H1 (cell line): ENCODE data around the gene SYNDIG1. TPM values are rescaled to one million over a fixed set of nuclear protein-coding genes. Genes with fewer than 3 reads are reported as not detected.

Experiments
- CTCF ChIA-PET: fragments of 300-600 bp; sonication (Branson Sonifier 250); formaldehyde crosslinking; loops from one replicate; lab custom pipeline; 2021; ENCODE audit not compliant: partially characterized antibody; lab: Charles Lee
- POLR2A ChIA-PET: fragments of 300-600 bp; sonication (Branson Sonifier 250); formaldehyde crosslinking; loops from one replicate; lab custom pipeline; 2021; ENCODE audit warnings: inconsistent platforms; ENCODE audit not compliant: partially characterized antibody; lab: Charles Lee
- DNase-seq, 2 experiments: peaks; one replicate each; pipeline versions ENCODE4 v3.0.0 to v3.0.0-alpha.2; 2010 to 2022; ENCODE audit warnings: low spot score in 2 of 2, low read depth in 1 of 2, mixed read lengths in 1 of 2
- FAIRE-seq: peaks from 2 replicates; lab custom pipeline; 2011; peaks lifted over from hg19 to GRCh38; lab: Jason Lieb, UNC
- H2AFZ ChIP-seq: 2 replicates; pipeline ENCODE4 v1.8.1; 2012; ENCODE audit warnings: low read length, inconsistent platforms
- H2AK5ac ChIP-seq: 2 replicates; pipeline ENCODE4 v1.6.1; 2013; ENCODE audit warnings: low read depth, low read length
- H2BK120ac ChIP-seq: replicated peaks from 2 replicates; pipeline ENCODE3; 2013; ENCODE audit warnings: low read depth, low read length, inconsistent platforms
- H2BK12ac ChIP-seq: 2 replicates; pipeline ENCODE4 v1.6.1; 2013; ENCODE audit warnings: low read depth, low read length
- H2BK15ac ChIP-seq: 2 replicates; pipeline ENCODE4 v1.6.1; 2013; ENCODE audit warnings: low read length
- H2BK20ac ChIP-seq: 2 replicates; pipeline ENCODE4 v1.6.1; 2013; ENCODE audit warnings: low read length
- H2BK5ac ChIP-seq: 2 replicates; pipeline ENCODE4 v1.6.1; 2013; ENCODE audit warnings: low read depth, low read length
- H3K14ac ChIP-seq: 2 replicates; pipeline ENCODE4 v1.6.1; 2013; ENCODE audit warnings: inconsistent platforms; ENCODE audit not compliant: insufficient read length
- H3K18ac ChIP-seq: 2 replicates; pipeline ENCODE4 v1.6.1; 2013; ENCODE audit warnings: low read length; ENCODE audit errors: extremely low read depth
- H3K23ac ChIP-seq: 2 replicates; pipeline ENCODE4 v1.6.1; 2013; ENCODE audit warnings: inconsistent platforms; ENCODE audit not compliant: insufficient read length
- H3K23me2 ChIP-seq: 2 replicates; pipeline ENCODE4 v1.6.1; 2013; ENCODE audit warnings: low read depth, low read length
- H3K27ac ChIP-seq: 2 replicates; pipeline ENCODE4 v1.6.1; 2011; ENCODE audit warnings: low read depth, low read length, inconsistent platforms
- H3K27me3 ChIP-seq, 4 experiments: replicated peaks in 1 of 4; 1 replicate in 1 of 4; 2 replicates in 3 of 4; pipeline versions ENCODE4 v1.6.1 to v1.8.1; 2011 to 2013; ENCODE audit warnings: low read length in 3 of 4, mild to moderate bottlenecking in 3 of 4, inconsistent platforms in 2 of 4, mixed read lengths in 2 of 4, moderate library complexity in 1 of 4; ENCODE audit not compliant: control insufficient read depth in 3 of 4, insufficient read depth in 3 of 4; ENCODE audit errors: extremely low read depth in 1 of 4
- H3K36me3 ChIP-seq, 4 experiments: 2 replicates each; pipeline versions ENCODE4 v1.6.1 to v1.8.1; 2011 to 2013; ENCODE audit warnings: mild to moderate bottlenecking in 4 of 4, low read length in 3 of 4, moderate library complexity in 2 of 4, control low read depth in 1 of 4, inconsistent platforms in 1 of 4; ENCODE audit not compliant: insufficient read depth in 4 of 4, control insufficient read depth in 2 of 4
- H3K4ac ChIP-seq: replicated peaks from 2 replicates; pipeline ENCODE3; 2013; ENCODE audit warnings: low read length, low read depth, mixed read lengths, inconsistent platforms; ENCODE audit not compliant: insufficient read length
- H3K4me1 ChIP-seq, 4 experiments: replicated peaks in 1 of 4; 1 replicate in 1 of 4; 2 replicates in 3 of 4; pipeline versions ENCODE4 v1.6.1 to v1.8.1; 2011 to 2013; ENCODE audit warnings: low read length in 3 of 4, inconsistent platforms in 2 of 4, mixed read lengths in 1 of 4; ENCODE audit not compliant: insufficient read depth in 4 of 4, control insufficient read depth in 3 of 4
- H3K4me2 ChIP-seq, 2 experiments: 2 replicates each; pipeline versions ENCODE4 v1.6.1 to v1.8.1; 2011 to 2013; ENCODE audit warnings: low read depth in 2 of 2, low read length in 2 of 2, control low read depth in 1 of 2, inconsistent platforms in 1 of 2, mild to moderate bottlenecking in 1 of 2; ENCODE audit not compliant: insufficient read depth in 1 of 2
- H3K4me3 ChIP-seq, 4 experiments: fragments of 200-600, 300-600 bp in 1 of 4; sonication (generic), shearing (Covaris generic), sonication (Bioruptor Twin) in 1 of 4; 2 replicates each; pipeline versions ENCODE4 v1.5.1 to v1.8.1; 2011 to 2016; ENCODE audit warnings: low read length in 4 of 4, low read depth in 3 of 4, control low read depth in 2 of 4, inconsistent platforms in 2 of 4, mild to moderate bottlenecking in 2 of 4, mixed read lengths in 1 of 4, moderate library complexity in 1 of 4; ENCODE audit not compliant: insufficient read depth in 2 of 4; ENCODE audit errors: extremely low read depth in 1 of 4
- H3K56ac ChIP-seq: replicated peaks from 2 replicates; pipeline ENCODE3; 2013; ENCODE audit warnings: low read depth, mild to moderate bottlenecking, mixed read lengths, low read length, inconsistent platforms; ENCODE audit not compliant: insufficient read length
- H3K79me1 ChIP-seq: 2 replicates; pipeline ENCODE4 v1.6.1; 2013; ENCODE audit warnings: low read depth, low read length, control low read depth
- H3K79me2 ChIP-seq, 2 experiments: 2 replicates each; pipeline versions ENCODE4 v1.6.1 to v1.8.1; 2012 to 2013; ENCODE audit warnings: low read length in 2 of 2, mild to moderate bottlenecking in 2 of 2, inconsistent platforms in 1 of 2; ENCODE audit not compliant: insufficient read depth in 2 of 2, control insufficient read depth in 1 of 2
- H3K9ac ChIP-seq, 4 experiments: replicated peaks in 1 of 4; 1 replicate in 1 of 4; 2 replicates in 3 of 4; pipeline versions ENCODE4 v1.6.1 to v1.8.1; 2011 to 2013; ENCODE audit warnings: low read depth in 3 of 4, low read length in 3 of 4, control low read depth in 2 of 4, mild to moderate bottlenecking in 2 of 4, moderate library complexity in 2 of 4, inconsistent platforms in 1 of 4; ENCODE audit errors: extremely low read depth in 1 of 4
- H3K9me3 ChIP-seq, 2 experiments: 2 replicates each; pipeline versions ENCODE4 v1.6.1 to v1.8.1; 2012 to 2013; ENCODE audit warnings: mild to moderate bottlenecking in 2 of 2, moderate library complexity in 2 of 2, control low read depth in 1 of 2, inconsistent platforms in 1 of 2, low read depth in 1 of 2, low read length in 1 of 2, mixed read lengths in 1 of 2; ENCODE audit not compliant: insufficient read depth in 2 of 2
- H4K20me1 ChIP-seq, 2 experiments: replicated peaks in 1 of 2; 2 replicates each; pipeline versions ENCODE3 to v1.8.1; 2011 to 2013; ENCODE audit warnings: inconsistent platforms in 2 of 2, low read length in 2 of 2, mild to moderate bottlenecking in 1 of 2; ENCODE audit not compliant: insufficient read depth in 2 of 2, control insufficient read depth in 1 of 2
- H4K5ac ChIP-seq: 2 replicates; pipeline ENCODE4 v1.6.1; 2013; ENCODE audit warnings: low read length, low read depth, mixed read lengths, inconsistent platforms; ENCODE audit not compliant: insufficient read length
- H4K8ac ChIP-seq: 2 replicates; pipeline ENCODE4 v1.8.0; 2013; ENCODE audit warnings: mild to moderate bottlenecking, moderate library complexity, low read length, inconsistent platforms; ENCODE audit not compliant: insufficient read depth; ENCODE audit errors: extremely low read depth
- H4K91ac ChIP-seq: replicated peaks from 2 replicates; pipeline ENCODE3; 2013; ENCODE audit warnings: low read length, mixed read lengths, inconsistent platforms; ENCODE audit not compliant: insufficient read length
- BCL11A ChIP-seq, 2 experiments: IDR thresholded peaks; one replicate each; pipeline ENCODE4 v1.6.1; 2011; ENCODE audit warnings: low read depth in 2 of 2, low read length in 2 of 2, mild to moderate bottlenecking in 2 of 2
- FOSL1 ChIP-seq: IDR thresholded peaks from 2 replicates; pipeline ENCODE4 v1.6.1; 2011; ENCODE audit warnings: mild to moderate bottlenecking, low read depth, low read length, moderate library complexity; ENCODE audit not compliant: insufficient read depth
- KDM4A ChIP-seq: IDR thresholded peaks from one replicate; pipeline ENCODE4 v1.7.1; 2012; ENCODE audit warnings: low read depth, mild to moderate bottlenecking, moderate library complexity, low read length, inconsistent platforms; ENCODE audit not compliant: severe bottlenecking
- RAD21 ChIP-seq, 2 experiments: IDR thresholded peaks in 1 of 2; conservative IDR thresholded peaks in 1 of 2; 2 replicates each; pipeline ENCODE4 v1.6.1; 2011; ENCODE audit warnings: low read depth in 2 of 2, low read length in 2 of 2, improper control_type of control experiment in 1 of 2, inconsistent platforms in 1 of 2, mild to moderate bottlenecking in 1 of 2, moderate library complexity in 1 of 2
- RBBP5 ChIP-seq: IDR thresholded peaks from 2 replicates; pipeline ENCODE4 v1.7.1; 2012; ENCODE audit warnings: low read depth, mild to moderate bottlenecking, inconsistent platforms, low read length, moderate library complexity, borderline replicate concordance
- SP1 ChIP-seq: IDR thresholded peaks from 2 replicates; pipeline ENCODE4 v1.6.1; 2011; ENCODE audit warnings: low read depth, low read length
- TBP ChIP-seq: IDR thresholded peaks from 2 replicates; pipeline ENCODE4 v1.6.1; 2011; ENCODE audit warnings: low read depth, low read length, improper control_type of control experiment
- YY1 ChIP-seq: IDR thresholded peaks from 2 replicates; pipeline ENCODE4 v1.6.1; 2011; ENCODE audit warnings: low read depth, mild to moderate bottlenecking, low read length
- WGBS, 2 experiments: shearing (Covaris generic) in 1 of 2; methylation state at CpG; one replicate each; pipeline versions ENCODE4 v1.1.6 to v1.1.7; 2013 to 2015; ENCODE audit warnings: low lambda C conversion rate in 2 of 2, mixed read lengths in 2 of 2, inconsistent platforms in 1 of 2, low coverage in 1 of 2, missing lambda C conversion rate in 1 of 2; ENCODE audit not compliant: insufficient replicate concordance in 2 of 2, insufficient coverage in 1 of 2, insufficient read length in 1 of 2; ENCODE audit errors: extremely low coverage in 1 of 2, missing lambda C conversion rate in 1 of 2; 5-methylcytosine and 5-hydroxymethylcytosine counted together
- polyA plus RNA-seq, 7 experiments: library from polyadenylated mRNA; depleted of rRNA in 3 of 7; stranded (reverse) in 5 of 7; unstranded in 2 of 7; fragments of >200 nt in 5 of 7; fragments of 200-250 nt in 2 of 7; gene quantifications; 1 replicate in 5 of 7; 2 replicates in 1 of 7; 4 replicates in 1 of 7; pipeline versions ENCODE4 v1.2.1 to v1.2.3, GENCODE V29; 2011 to 2013; ENCODE audit warnings: missing spikeins in 2 of 7, mixed read lengths in 2 of 7
- total RNA-seq: library from RNA; stranded (reverse); fragmentation: NEBNext Ultra II Directional; extraction: Animal tissue kit (Norgen Biotek cat#: 25700); gene quantifications from 2 replicates; pipeline ENCODE4 v1.2.1, GENCODE V29; 2021

SYNDIG1 gene
- total and polyA plus RNA-seq, 2 of the 8 experiments (the other 6 are each of a cell fraction or from before 2014, with no cell fraction given): 6.5 to 7.8 TPM

DNA sequence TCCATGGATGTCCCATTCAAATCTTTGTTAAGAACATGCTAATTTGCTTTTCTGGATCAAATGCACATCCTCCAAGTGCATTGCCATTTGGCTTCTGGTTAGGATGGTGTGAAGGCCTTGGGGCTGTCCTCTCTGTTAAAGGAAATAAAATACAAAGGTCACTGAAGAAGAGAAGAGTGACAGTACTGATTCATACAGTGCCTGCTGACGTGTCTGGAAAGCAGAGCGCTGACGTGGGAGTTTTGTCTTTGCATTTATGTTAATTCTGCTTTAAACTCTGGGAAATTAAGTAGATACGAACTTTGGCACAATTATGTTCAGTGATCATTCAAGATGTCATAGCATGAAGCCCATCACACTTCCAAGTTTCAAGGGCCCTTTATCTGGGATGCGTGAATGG, 33.2 kb downstream of the SYNDIG1 start:
- Histone ChIP-seq H2AFZ (no peak overlapping the region), H3K79me2 (no peaks in the 10 kb centered on the region), H3K23me2 (no peaks in the 10 kb centered on the region), H3K27me3 (no peaks in the 10 kb centered on the region), H4K5ac (no peak overlapping the region), H2BK12ac (no peak overlapping the region), H3K18ac (no peak overlapping the region), H4K91ac (no peak overlapping the region), H3K9me3 (no peaks in the 10 kb centered on the region), H2BK5ac (no peak overlapping the region), H3K9ac (no peak overlapping the region), H2BK15ac (no peak overlapping the region), H2BK120ac (no peak overlapping the region), H4K8ac (no peak overlapping the region), H2AK5ac (no peak overlapping the region), H3K36me3 (no peaks in the 10 kb centered on the region), H3K27ac (no peak overlapping the region), H3K56ac (no peak overlapping the region), H3K4me1 (no peaks in the 10 kb centered on the region), H3K4me2 (no peak overlapping the region), H3K4me3 (no peak overlapping the region), H2BK20ac (no peak overlapping the region), H4K20me1 (peaks cover 2 to 3% of the 10 kb centered on the region in 2 experiments), H3K14ac (no peak overlapping the region), H3K79me1 (peaks cover 5% of the 10 kb centered on the region; the same call in 1 of the 2 replicates), H3K4ac (no peak overlapping the region), H3K23ac (no peak overlapping the region)
- CTCF ChIA-PET: interaction anchor here (0.8 to 1.3 kb wide), 4 partner anchors 9 to 35 kb away, joined by 3 to 6 read pairs (median 3); partner anchors contain the start of gene SYNDIG1
- no peak for TF ChIP-seq KDM4A
- no peak for TF ChIP-seq BCL11A (IDR thresholded peaks at IDR 0.05; ENCODE audit: low read depth in 2 of 2, low read length in 2 of 2)
- no peak for TF ChIP-seq RAD21 (IDR thresholded peaks at IDR 0.05 in 1 of 2, conservative IDR thresholded peaks at IDR 0.05 in 1 of 2; ENCODE audit: low read depth in 2 of 2, low read length in 2 of 2)
- no peak for TF ChIP-seq TBP
- TF ChIP-seq SP1: no peak
- no peak for TF ChIP-seq YY1
- TF ChIP-seq RBBP5: no peak
- no peak for TF ChIP-seq FOSL1
- POLR2A ChIA-PET: no interaction called here
- DNase-seq: no peak
- 88% methylated on average over 5 of the region's 5 CpGs; no CpG with 5 or more reads in 1 of the 2 experiments for WGBS, 2 experiments
- no peak for FAIRE-seq
